ENCODE results near the gene HRAS. TPM values are rescaled to one million over a fixed set of nuclear protein-coding genes. Genes with fewer than 3 reads are reported as not detected.

HRAS gene
- 63.2 TPM for total RNA-seq

DNA sequence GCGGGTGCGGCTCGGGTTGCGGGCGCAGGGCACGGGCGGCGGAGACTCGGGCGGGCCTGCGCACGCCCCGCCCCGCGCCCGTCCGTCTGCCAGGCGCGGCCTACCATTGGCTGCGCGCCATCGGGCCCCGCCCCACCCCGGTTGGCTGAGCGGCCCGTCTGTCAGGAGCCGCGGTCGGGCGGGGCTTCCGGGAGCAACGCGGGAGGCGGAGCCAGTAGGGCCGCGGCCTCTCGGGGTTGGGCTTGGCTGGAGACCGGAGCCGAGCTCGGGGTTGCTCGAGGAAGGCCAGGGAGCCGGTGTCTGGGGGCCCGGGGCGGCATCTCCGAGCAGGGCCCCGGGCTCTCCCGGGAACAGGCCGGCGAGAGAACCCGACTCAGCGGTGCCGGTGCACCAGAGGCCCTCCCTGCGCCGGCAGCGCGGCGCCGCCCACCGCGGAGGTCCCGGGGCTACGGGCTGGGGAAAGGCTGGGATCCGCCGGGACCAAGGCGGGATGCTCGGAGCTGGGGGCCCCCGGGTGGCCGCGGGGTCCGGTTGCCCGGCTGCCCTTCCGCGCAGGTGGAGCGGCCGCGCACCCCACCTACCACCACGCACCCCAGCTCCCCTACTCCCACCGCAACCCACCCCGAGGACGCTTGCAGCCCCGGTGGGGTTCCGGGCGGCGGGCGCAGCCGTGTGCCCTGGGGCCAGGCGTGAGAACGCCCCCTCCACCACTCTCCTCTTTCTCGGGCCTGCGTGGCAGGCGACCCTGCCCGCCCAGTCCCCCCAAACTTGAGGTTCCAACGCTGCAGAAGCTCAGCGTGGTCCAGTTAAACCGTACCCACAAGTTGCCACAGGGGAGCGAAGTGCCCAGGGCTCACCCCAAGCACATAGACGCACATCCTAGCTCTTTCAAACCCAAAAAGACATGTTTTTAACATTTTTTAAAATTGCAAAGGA, at the start of gene HRAS:
TSS of gene HRAS (minus strand) at position 58 of the 936 bp plus-strand sequence.
- no peaks in the 10 kb centered on the region for H3K9me3 ChIP-seq (ENCODE audit: control insufficient read depth in 3 of 3, low read length in 3 of 3)
- peaks cover 26 to 41% (median 36%) of the 10 kb centered on the region in 3 donors for H3K4me1 ChIP-seq (ENCODE audit: control insufficient read depth in 3 of 3, insufficient read depth in 3 of 3, low read length in 3 of 3)
- peak within 1 kb of the TSS; percentile 50 to 83 (median 81) for H3K4me3 ChIP-seq (ENCODE audit: low read length in 3 of 3)
- H3K27me3 ChIP-seq (ENCODE audit: control insufficient read depth in 3 of 3, insufficient read depth in 3 of 3, low read length in 3 of 3) = peaks cover 0 to 26% (median 25%) of the 10 kb centered on the region in 3 donors
- H3K36me3 ChIP-seq (ENCODE audit: control insufficient read depth in 3 of 3, insufficient read depth in 3 of 3, low read length in 3 of 3) = peaks cover 18 to 25% (median 22%) of the 10 kb centered on the region in 3 donors
- H3K9ac ChIP-seq (ENCODE audit: low read depth in 1 of 3, low read length in 3 of 3) = peak within 1 kb of the TSS; percentile 84 to 93 (median 91)
- H3K27ac ChIP-seq (ENCODE audit: low read depth, low read length) = peak within 1 kb of the TSS; percentile 88

DNA sequence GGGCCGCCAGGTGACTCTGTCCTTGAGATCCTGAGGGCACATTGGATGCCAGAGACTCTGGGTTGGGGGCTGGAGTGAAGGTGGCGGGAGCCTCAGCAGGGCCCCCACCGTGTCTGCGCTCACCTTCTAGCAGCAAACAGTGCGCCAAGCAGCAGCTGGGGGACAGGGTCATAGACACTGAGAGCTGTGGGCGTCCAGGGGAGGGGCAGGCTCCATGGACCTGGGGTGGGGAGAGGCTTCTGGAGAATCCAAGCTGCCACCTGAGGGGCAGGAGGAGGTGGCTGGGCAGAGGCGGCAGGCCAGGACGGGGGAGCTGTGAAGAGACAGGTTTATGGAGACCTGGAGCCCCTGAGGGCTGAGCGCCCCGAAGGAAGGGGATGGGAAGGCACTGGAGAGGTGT, 48.9 kb upstream of the HRAS start:
- Histone ChIP-seq H3K36me3 (ENCODE audit: control insufficient read depth in 3 of 3, insufficient read depth in 3 of 3, low read length in 3 of 3) (peaks cover 37 to 42% (median 41%) of the 10 kb centered on the region in 3 donors), H3K27me3 (ENCODE audit: control insufficient read depth in 3 of 3, insufficient read depth in 3 of 3, low read length in 3 of 3) (no peaks in the 10 kb centered on the region), H3K4me3 (ENCODE audit: low read length in 3 of 3) (no peak overlapping the region), H3K4me1 (ENCODE audit: control insufficient read depth in 3 of 3, insufficient read depth in 3 of 3, low read length in 3 of 3) (peaks cover 15 to 20% (median 16%) of the 10 kb centered on the region in 3 donors), H3K9ac (ENCODE audit: low read depth in 1 of 3, low read length in 3 of 3) (no peak overlapping the region), H3K9me3 (ENCODE audit: control insufficient read depth in 3 of 3, low read length in 3 of 3) (no peaks in the 10 kb centered on the region), H3K27ac (ENCODE audit: low read depth, low read length) (no peak overlapping the region)

DNA sequence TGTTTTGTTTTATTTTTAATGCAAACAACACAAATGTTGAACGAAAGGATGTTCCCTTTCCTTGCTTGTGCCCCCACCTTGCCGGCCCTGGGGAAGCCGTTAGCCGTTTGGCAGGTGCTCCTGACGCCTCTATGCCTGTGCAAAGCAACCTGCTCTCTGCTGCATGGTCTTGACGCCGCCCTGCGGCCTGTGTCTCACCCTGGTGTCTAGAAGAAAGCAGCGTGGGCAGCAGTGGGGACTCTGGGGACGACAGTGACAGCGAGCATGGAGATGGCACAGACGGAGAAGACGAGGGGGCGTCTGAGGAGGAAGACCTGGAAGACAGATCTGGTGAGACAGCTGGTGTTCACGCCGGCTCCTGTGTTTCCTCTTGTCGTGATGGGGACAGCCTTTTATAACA, 46.4 kb upstream of the HRAS start:
- Histone ChIP-seq H3K36me3 (ENCODE audit: control insufficient read depth in 3 of 3, insufficient read depth in 3 of 3, low read length in 3 of 3) (peaks cover 22 to 27% (median 25%) of the 10 kb centered on the region in 3 donors), H3K27ac (ENCODE audit: low read depth, low read length) (no peak overlapping the region), H3K4me1 (ENCODE audit: control insufficient read depth in 3 of 3, insufficient read depth in 3 of 3, low read length in 3 of 3) (peaks cover 39 to 45% (median 39%) of the 10 kb centered on the region in 3 donors)

DNA sequence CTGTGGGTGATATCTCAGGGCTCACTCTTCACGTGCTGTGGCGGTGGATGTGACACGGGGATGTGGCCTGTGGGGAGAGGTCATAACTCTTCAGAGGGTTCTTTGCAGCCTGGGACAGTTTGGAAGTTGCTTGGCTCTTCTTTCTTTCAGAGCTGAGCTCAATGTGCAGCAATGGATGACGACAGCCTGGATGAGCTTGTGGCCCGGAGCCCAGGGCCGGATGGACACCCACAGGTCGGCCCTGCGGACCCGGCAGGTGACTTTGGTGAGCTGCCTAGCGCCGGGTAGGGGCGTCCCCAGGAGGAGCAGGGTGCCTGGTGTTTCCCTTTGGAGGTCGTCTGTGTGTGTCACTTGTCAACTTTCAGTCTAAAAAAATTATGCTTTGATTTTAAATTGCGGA, 46.0 kb upstream of the HRAS start:
- H3K9me3 ChIP-seq (ENCODE audit: control insufficient read depth in 3 of 3, low read length in 3 of 3) = no peaks in the 10 kb centered on the region
- H3K27ac ChIP-seq (ENCODE audit: low read depth, low read length) = no peak overlapping the region
- H3K4me1 ChIP-seq (ENCODE audit: control insufficient read depth in 3 of 3, insufficient read depth in 3 of 3, low read length in 3 of 3) = peaks cover 39 to 45% (median 39%) of the 10 kb centered on the region in 3 donors
- H3K36me3 ChIP-seq (ENCODE audit: control insufficient read depth in 3 of 3, insufficient read depth in 3 of 3, low read length in 3 of 3) = peaks cover 19 to 23% (median 20%) of the 10 kb centered on the region in 3 donors
- no peak overlapping the region for H3K9ac ChIP-seq (ENCODE audit: low read depth in 1 of 3, low read length in 3 of 3)
- no peaks in the 10 kb centered on the region for H3K27me3 ChIP-seq (ENCODE audit: control insufficient read depth in 3 of 3, insufficient read depth in 3 of 3, low read length in 3 of 3)
- H3K4me3 ChIP-seq (ENCODE audit: low read length in 3 of 3) = no peak overlapping the region

More for the DNA sequence above, 46.4 kb upstream of the HRAS start:
- Histone ChIP-seq H3K4me3 (ENCODE audit: low read length in 3 of 3) (no peak overlapping the region), H3K9ac (ENCODE audit: low read depth in 1 of 3, low read length in 3 of 3) (no peak overlapping the region), H3K27me3 (ENCODE audit: control insufficient read depth in 3 of 3, insufficient read depth in 3 of 3, low read length in 3 of 3) (no peaks in the 10 kb centered on the region), H3K9me3 (ENCODE audit: control insufficient read depth in 3 of 3, low read length in 3 of 3) (no peaks in the 10 kb centered on the region)

DNA sequence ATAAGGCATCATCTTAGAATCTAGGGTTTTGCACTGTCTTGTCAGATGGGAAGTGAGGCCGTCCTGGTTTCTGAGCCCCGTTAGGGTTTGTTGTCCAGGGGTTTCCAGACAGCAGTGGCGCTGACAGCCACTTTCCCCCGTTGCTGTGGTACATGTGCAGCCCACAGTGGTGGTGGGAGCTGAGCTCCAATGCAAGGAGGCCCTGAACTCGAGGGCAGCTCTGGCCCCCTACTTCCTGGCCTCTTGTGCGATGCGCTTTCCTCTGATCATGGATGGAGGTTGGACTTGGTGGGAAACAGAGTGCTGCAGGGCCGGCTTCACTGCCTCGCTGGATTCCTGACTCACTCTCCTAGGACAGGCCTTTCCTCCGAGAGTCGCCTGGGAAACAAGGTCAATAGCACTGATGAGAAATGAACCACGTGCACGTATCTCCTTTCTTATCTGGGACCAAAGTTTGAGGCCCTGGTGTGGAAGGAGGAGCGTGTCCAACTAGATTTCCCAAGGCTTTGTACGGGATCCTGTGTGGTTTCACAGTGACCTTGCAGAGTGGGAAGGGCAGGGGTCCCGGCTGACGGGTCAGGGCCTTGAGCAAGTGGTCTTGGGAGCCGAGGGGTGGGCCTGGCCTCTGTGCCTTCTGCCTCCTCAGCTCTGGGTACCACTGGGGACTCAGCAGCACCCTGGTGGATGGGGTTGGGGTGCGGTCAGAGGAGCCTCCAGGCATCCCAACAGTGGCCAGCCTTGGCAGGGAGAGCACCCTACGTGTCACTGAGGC, 44.6 kb upstream of the HRAS start:
- peaks cover 42 to 51% (median 44%) of the 10 kb centered on the region in 3 donors for H3K4me1 ChIP-seq (ENCODE audit: control insufficient read depth in 3 of 3, insufficient read depth in 3 of 3, low read length in 3 of 3)
- no peaks in the 10 kb centered on the region for H3K27me3 ChIP-seq (ENCODE audit: control insufficient read depth in 3 of 3, insufficient read depth in 3 of 3, low read length in 3 of 3)
- H3K27ac ChIP-seq (ENCODE audit: low read depth, low read length) = no peak overlapping the region
- no peaks in the 10 kb centered on the region for H3K9me3 ChIP-seq (ENCODE audit: control insufficient read depth in 3 of 3, low read length in 3 of 3)
- peaks cover 17 to 20% (median 19%) of the 10 kb centered on the region in 3 donors for H3K36me3 ChIP-seq (ENCODE audit: control insufficient read depth in 3 of 3, insufficient read depth in 3 of 3, low read length in 3 of 3)
- peak overlapping the region in 2 of 3 donors; percentile 45 to 47 for H3K9ac ChIP-seq (ENCODE audit: low read depth in 1 of 3, low read length in 3 of 3)
- peak overlapping the region in 1 of 3 donors; percentile 6 for H3K4me3 ChIP-seq (ENCODE audit: low read length in 3 of 3)

DNA sequence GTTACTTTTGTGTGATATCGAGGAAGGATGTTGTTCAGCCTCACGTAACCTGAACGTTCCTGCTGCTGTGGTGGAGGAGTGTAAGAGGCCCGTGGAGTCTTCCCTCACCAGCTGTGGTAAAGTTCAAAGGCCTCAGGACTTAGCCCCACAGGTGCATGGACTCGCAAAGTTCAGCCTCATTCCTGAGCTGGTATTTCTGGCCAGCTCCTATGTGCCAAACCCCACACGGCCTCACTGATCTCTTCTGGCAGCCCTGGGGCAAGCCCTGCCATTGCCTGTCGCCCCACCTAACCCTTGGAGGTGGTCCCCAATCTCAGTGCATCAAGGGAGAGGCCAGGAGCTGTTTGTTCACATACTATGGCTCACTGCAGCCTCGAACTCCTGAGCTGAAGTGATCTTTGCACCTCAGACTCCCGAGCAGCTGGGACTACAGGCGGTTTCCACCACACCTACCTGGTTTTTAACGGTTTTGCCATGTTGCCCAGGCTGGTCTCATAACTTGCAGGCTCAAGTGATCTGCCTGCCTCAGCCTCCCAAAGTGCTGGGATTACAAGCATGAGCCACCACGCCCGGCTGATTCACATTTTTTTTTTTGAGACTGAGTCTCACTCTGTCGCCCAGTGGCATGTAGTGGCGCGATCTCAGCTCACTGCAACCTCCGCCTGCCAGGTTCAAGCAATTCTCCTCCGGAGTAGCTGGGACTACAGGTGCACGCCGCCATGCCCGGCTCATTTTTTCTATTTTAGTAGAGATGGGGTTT, 43.1 kb upstream of the HRAS start:
- Histone ChIP-seq H3K9me3 (ENCODE audit: control insufficient read depth in 3 of 3, low read length in 3 of 3) (no peaks in the 10 kb centered on the region), H3K4me1 (ENCODE audit: control insufficient read depth in 3 of 3, insufficient read depth in 3 of 3, low read length in 3 of 3) (peaks cover 47 to 59% (median 51%) of the 10 kb centered on the region in 3 donors), H3K36me3 (ENCODE audit: control insufficient read depth in 3 of 3, insufficient read depth in 3 of 3, low read length in 3 of 3) (peaks cover 9 to 12% (median 10%) of the 10 kb centered on the region in 3 donors), H3K27ac (ENCODE audit: low read depth, low read length) (no peak overlapping the region), H3K9ac (ENCODE audit: low read depth in 1 of 3, low read length in 3 of 3) (peak overlapping the region; percentile 87 to 97 (median 95)), H3K4me3 (ENCODE audit: low read length in 3 of 3) (peak overlapping the region; percentile 92 to 98 (median 94)), H3K27me3 (ENCODE audit: control insufficient read depth in 3 of 3, insufficient read depth in 3 of 3, low read length in 3 of 3) (no peaks in the 10 kb centered on the region)

DNA sequence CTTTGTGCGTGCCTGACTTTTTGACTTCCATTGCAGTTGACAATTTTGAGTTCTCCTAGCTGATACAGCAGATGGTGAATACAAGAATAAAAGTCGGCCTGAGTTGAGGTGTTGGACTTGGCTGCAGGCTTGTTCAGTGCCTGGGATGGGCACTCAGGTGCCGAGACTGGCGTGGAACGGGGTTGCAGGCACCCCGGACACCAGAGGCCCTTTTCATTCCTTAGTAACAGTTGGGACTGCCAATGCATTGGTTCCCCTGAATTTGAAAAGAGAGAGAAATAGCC, 42.2 kb upstream of the HRAS start:
- peaks cover 52 to 65% (median 54%) of the 10 kb centered on the region in 3 donors for H3K4me1 ChIP-seq (ENCODE audit: control insufficient read depth in 3 of 3, insufficient read depth in 3 of 3, low read length in 3 of 3)
- H3K9ac ChIP-seq (ENCODE audit: low read depth in 1 of 3, low read length in 3 of 3) = peak overlapping the region; percentile 87 to 97 (median 95)
- H3K9me3 ChIP-seq (ENCODE audit: control insufficient read depth in 3 of 3, low read length in 3 of 3) = no peaks in the 10 kb centered on the region
- H3K27ac ChIP-seq (ENCODE audit: low read depth, low read length) = no peak overlapping the region
- peaks cover 7 to 9% (median 8%) of the 10 kb centered on the region in 3 donors for H3K36me3 ChIP-seq (ENCODE audit: control insufficient read depth in 3 of 3, insufficient read depth in 3 of 3, low read length in 3 of 3)
- H3K27me3 ChIP-seq (ENCODE audit: control insufficient read depth in 3 of 3, insufficient read depth in 3 of 3, low read length in 3 of 3) = no peaks in the 10 kb centered on the region
- peak overlapping the region; percentile 92 to 98 (median 94) for H3K4me3 ChIP-seq (ENCODE audit: low read length in 3 of 3)

DNA sequence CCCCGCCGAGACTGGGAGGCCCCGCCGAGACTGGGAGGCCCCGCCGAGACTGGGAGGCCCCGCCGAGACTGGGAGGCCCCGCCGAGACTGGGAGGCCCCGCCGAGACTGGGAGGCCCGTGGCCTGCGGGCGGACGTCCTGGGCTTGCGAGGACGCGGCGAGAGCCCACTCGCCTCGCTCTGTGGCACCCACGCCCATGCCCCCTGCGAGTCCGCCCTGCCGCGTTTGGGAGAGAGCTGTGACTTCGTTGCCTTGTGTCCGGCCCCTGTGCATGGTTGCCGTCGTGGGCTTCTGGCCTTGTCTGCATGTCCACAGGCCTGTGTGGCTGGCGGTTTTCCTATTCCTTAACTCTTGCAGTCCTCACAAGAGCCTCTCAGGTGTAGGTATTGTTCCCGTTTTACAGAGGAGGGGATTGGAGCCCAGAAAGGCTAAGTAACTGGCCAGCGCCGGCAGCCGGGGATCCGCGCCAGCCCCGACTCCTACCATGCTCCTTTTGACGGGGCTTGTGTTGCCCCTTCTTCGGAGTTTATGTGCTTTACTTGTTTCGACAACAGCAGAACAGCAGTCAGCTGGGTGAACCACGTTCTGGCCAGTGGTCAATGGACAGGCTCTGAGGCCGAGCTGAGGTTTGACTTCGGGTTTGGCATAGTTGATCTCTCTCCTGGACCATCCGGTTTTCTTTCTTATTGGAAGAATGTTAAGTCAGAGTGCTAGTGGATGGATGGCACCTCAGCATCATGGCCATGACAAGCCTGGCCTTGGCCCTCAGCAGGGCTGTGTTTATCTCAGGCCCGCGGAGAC, 41.6 kb upstream of the HRAS start:
- peak overlapping the region; percentile 87 to 97 (median 95) for H3K9ac ChIP-seq (ENCODE audit: low read depth in 1 of 3, low read length in 3 of 3)
- H3K9me3 ChIP-seq (ENCODE audit: control insufficient read depth in 3 of 3, low read length in 3 of 3) = no peaks in the 10 kb centered on the region
- H3K4me3 ChIP-seq (ENCODE audit: low read length in 3 of 3) = peak overlapping the region; percentile 92 to 98 (median 94)
- H3K27ac ChIP-seq (ENCODE audit: low read depth, low read length) = peak overlapping the region; percentile 58
- H3K27me3 ChIP-seq (ENCODE audit: control insufficient read depth in 3 of 3, insufficient read depth in 3 of 3, low read length in 3 of 3) = no peaks in the 10 kb centered on the region
- H3K4me1 ChIP-seq (ENCODE audit: control insufficient read depth in 3 of 3, insufficient read depth in 3 of 3, low read length in 3 of 3) = peaks cover 52 to 65% (median 54%) of the 10 kb centered on the region in 3 donors
- peaks cover 4 to 7% (median 6%) of the 10 kb centered on the region in 3 donors for H3K36me3 ChIP-seq (ENCODE audit: control insufficient read depth in 3 of 3, insufficient read depth in 3 of 3, low read length in 3 of 3)
